Measurements from ENCODE around the gene SIGLEC12. TPM values are rescaled to one million over a fixed set of nuclear protein-coding genes. Genes with fewer than 3 reads are reported as not detected.
A peak's percentile ranks its signal among the peaks of the same experiment; 100 is the strongest.

SIGLEC12 gene
- total RNA-seq, 2 experiments from 2014 or later, result not detected

DNA sequence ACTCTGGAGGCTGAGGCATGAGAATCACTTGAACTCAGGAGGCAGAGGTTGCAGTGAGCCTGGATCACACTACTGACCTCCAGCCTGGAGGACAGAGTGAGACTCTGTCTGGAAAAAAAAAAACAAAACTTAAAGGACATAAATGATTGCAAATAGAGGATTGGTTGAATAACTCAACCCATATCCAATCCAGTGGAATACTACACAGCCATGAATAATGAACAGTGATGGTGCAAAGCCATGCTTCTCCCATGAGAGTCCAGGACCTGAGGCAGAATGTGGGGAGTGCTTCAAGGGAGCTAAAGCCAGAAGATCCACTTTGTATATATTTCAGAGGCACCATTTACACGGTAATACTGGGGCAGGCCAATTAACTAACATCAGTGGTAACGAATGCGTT is 25.4 kb downstream of the SIGLEC12 start:
- ChIA-PET CTCF (no interaction called here), POLR2A (no interaction called here)
- Histone ChIP-seq H3K27me3 (ENCODE audit: control insufficient read depth in 1 of 2, insufficient read depth in 2 of 2, low read length in 2 of 2) (peaks cover 5 to 8% of the 10 kb centered on the region in 2 experiments), H3K9me3 (ENCODE audit: control insufficient read depth in 1 of 2, insufficient read depth in 1 of 2, low read length in 2 of 2) (no peaks in the 10 kb centered on the region), H3K4me3 (ENCODE audit: low read length) (no peak overlapping the region), H3K36me3 (ENCODE audit: insufficient read depth, low read length) (no peaks in the 10 kb centered on the region), H3K27ac (ENCODE audit: low read depth in 1 of 2, low read length in 2 of 2) (no peak overlapping the region), H3K4me1 (ENCODE audit: insufficient read depth, low read length) (no peaks in the 10 kb centered on the region)
- Mint-ChIP-seq H3K4me1 (ENCODE audit: low read depth) (no peaks in the 10 kb centered on the region), H3K36me3 (ENCODE audit: low read depth) (no peaks in the 10 kb centered on the region), H3K9me3 (no peaks in the 10 kb centered on the region), H3K27me3 (peaks cover 43% of the 10 kb centered on the region), H3K4me3 (no peak overlapping the region), H3K27ac (no peak overlapping the region)
- ATAC-seq (ENCODE audit: poor library complexity) (no peak), DNase-seq (no peak)
- intact Hi-C loops (cut with DNase I, micrococcal nuclease), result no loop called here
- TF ChIP-seq, protein P1, sequence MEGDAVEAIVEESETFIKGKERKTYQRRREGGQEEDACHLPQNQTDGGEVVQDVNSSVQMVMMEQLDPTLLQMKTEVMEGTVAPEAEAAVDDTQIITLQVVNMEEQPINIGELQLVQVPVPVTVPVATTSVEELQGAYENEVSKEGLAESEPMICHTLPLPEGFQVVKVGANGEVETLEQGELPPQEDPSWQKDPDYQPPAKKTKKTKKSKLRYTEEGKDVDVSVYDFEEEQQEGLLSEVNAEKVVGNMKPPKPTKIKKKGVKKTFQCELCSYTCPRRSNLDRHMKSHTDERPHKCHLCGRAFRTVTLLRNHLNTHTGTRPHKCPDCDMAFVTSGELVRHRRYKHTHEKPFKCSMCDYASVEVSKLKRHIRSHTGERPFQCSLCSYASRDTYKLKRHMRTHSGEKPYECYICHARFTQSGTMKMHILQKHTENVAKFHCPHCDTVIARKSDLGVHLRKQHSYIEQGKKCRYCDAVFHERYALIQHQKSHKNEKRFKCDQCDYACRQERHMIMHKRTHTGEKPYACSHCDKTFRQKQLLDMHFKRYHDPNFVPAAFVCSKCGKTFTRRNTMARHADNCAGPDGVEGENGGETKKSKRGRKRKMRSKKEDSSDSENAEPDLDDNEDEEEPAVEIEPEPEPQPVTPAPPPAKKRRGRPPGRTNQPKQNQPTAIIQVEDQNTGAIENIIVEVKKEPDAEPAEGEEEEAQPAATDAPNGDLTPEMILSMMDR (IDR thresholded peaks at IDR 0.05), result no peak

- no peak overlapping the region for H3K27ac Mint-ChIP-seq
- peak; percentile 57 to 87 (median 76) for DNase-seq
- peaks cover 20% of the 10 kb centered on the region for H3K27me3 Mint-ChIP-seq
- no peaks in the 10 kb centered on the region for H3K9me3 ChIP-seq (ENCODE audit: control insufficient read depth in 1 of 2, insufficient read depth in 1 of 2, low read length in 2 of 2)
- H3K9me3 Mint-ChIP-seq, result no peaks in the 10 kb centered on the region
- no peaks in the 10 kb centered on the region for H3K36me3 ChIP-seq (ENCODE audit: insufficient read depth, low read length)
- H3K27ac ChIP-seq (ENCODE audit: low read depth in 1 of 2, low read length in 2 of 2), result no peak overlapping the region
- H3K4me3 ChIP-seq (ENCODE audit: low read length), result no peak overlapping the region
- intact Hi-C loops (cut with DNase I, micrococcal nuclease), result loop anchor here (1.0 to 5.0 kb wide), 6 partner anchors 50 to 764 kb away; no protein-coding TSS in a partner anchor
- TF ChIP-seq, protein P1 (IDR thresholded peaks at IDR 0.05), result peak; percentile 96
- no peak overlapping the region for H3K4me3 Mint-ChIP-seq
- ChIA-PET POLR2A (no interaction called here), CTCF (interaction anchor here (0.6 to 1.9 kb wide), 9 partner anchors 11 to 305 kb away, joined by 3 to 8 read pairs (median 4); no protein-coding TSS in a partner anchor)
- H3K4me1 ChIP-seq (ENCODE audit: insufficient read depth, low read length), result peaks cover 2% of the 10 kb centered on the region
- ATAC-seq (ENCODE audit: poor library complexity), result peak; percentile 62
- no peaks in the 10 kb centered on the region for H3K36me3 Mint-ChIP-seq (ENCODE audit: low read depth)
- peaks cover 7 to 8% of the 10 kb centered on the region in 2 experiments for H3K27me3 ChIP-seq (ENCODE audit: control insufficient read depth in 1 of 2, insufficient read depth in 2 of 2, low read length in 2 of 2)
- no peaks in the 10 kb centered on the region for H3K4me1 Mint-ChIP-seq (ENCODE audit: low read depth)
Observed at GRCh38 chr19:51473009-51473707, 28.4 kb downstream of the SIGLEC12 start.

- TF ChIP-seq, protein P1 (IDR thresholded peaks at IDR 0.05), result no peak
- no peak for DNase-seq
- no peaks in the 10 kb centered on the region for H3K9me3 ChIP-seq (ENCODE audit: control insufficient read depth in 1 of 2, insufficient read depth in 1 of 2, low read length in 2 of 2)
- intact Hi-C loops (cut with DNase I, micrococcal nuclease), result loop anchor here (1.0 to 5.0 kb wide), 6 partner anchors 50 to 765 kb away; no protein-coding TSS in a partner anchor
- Mint-ChIP-seq H3K27ac (no peak overlapping the region), H3K9me3 (no peaks in the 10 kb centered on the region), H3K4me1 (ENCODE audit: low read depth) (no peaks in the 10 kb centered on the region), H3K27me3 (peaks cover 20% of the 10 kb centered on the region), H3K36me3 (ENCODE audit: low read depth) (no peaks in the 10 kb centered on the region), H3K4me3 (no peak overlapping the region)
- ChIA-PET POLR2A (no interaction called here), CTCF (interaction anchor here (0.6 to 1.9 kb wide), 9 partner anchors 10 to 305 kb away, joined by 3 to 8 read pairs (median 4); no protein-coding TSS in a partner anchor)
- H3K4me1 ChIP-seq (ENCODE audit: insufficient read depth, low read length), result peaks cover 6% of the 10 kb centered on the region
- H3K36me3 ChIP-seq (ENCODE audit: insufficient read depth, low read length), result no peaks in the 10 kb centered on the region
- ATAC-seq (ENCODE audit: poor library complexity), result no peak
- H3K27me3 ChIP-seq (ENCODE audit: control insufficient read depth in 1 of 2, insufficient read depth in 2 of 2, low read length in 2 of 2), result peaks cover 7 to 8% of the 10 kb centered on the region in 2 experiments
- no peak overlapping the region for H3K4me3 ChIP-seq (ENCODE audit: low read length)
- no peak overlapping the region for H3K27ac ChIP-seq (ENCODE audit: low read depth in 1 of 2, low read length in 2 of 2)
Observed at GRCh38 chr19:51472607-51473006, 29.0 kb downstream of the SIGLEC12 start.
